ENCODE results near the gene PIK3IP1. TPM values are rescaled to one million over a fixed set of nuclear protein-coding genes. Genes with fewer than 3 reads are reported as not detected.

PIK3IP1 gene
- total and polyA plus RNA-seq, 7 donors = 2.0 to 11.6 (median 7.4) TPM

GRCh38 chr22:31332010-31332409 lies 39.7 kb upstream of the PIK3IP1 start:
- ATAC-seq (no peak), DNase-seq (no peak)
- Histone ChIP-seq H3K27ac (no peak overlapping the region), H3K4me3 (no peak overlapping the region), H3K4me1 (peaks cover 30% of the 10 kb centered on the region), H3K27me3 (ENCODE audit: insufficient read depth in 3 of 3, low read length in 2 of 3) (no peaks in the 10 kb centered on the region), H3K36me3 (ENCODE audit: insufficient read depth in 1 of 2, low read depth in 1 of 2) (peaks cover 2 to 85% of the 10 kb centered on the region in 2 donors), H3K9me3 (no peaks in the 10 kb centered on the region)
- 88% methylated on average over 8 of the region's 8 CpGs for WGBS, 3 donors
- TF ChIP-seq CTCF (IDR thresholded peaks at IDR 0.05) = no peak
- intact Hi-C loops (cut with DNase I) = no loop called here

- Histone ChIP-seq H3K4me1 (peaks cover 25% of the 10 kb centered on the region), H3K4me3 (no peak overlapping the region), H3K27me3 (ENCODE audit: insufficient read depth in 3 of 3, low read length in 2 of 3) (no peaks in the 10 kb centered on the region), H3K9me3 (no peaks in the 10 kb centered on the region), H3K36me3 (ENCODE audit: insufficient read depth in 1 of 2, low read depth in 1 of 2) (peaks cover 2 to 96% of the 10 kb centered on the region in 2 donors), H3K27ac (peak overlapping the region; percentile 70)
- DNase-seq = no peak
- intact Hi-C loops (cut with DNase I) = no loop called here
- peak; percentile 42 to 67 (median 52) for ATAC-seq
- no peak for TF ChIP-seq CTCF (IDR thresholded peaks at IDR 0.05)
- WGBS, 3 donors = 59 to 75% (median 67%) methylated on average over 9 of the region's 9 CpGs
These were observed 37.3 kb upstream of the PIK3IP1 start for GRCh38 chr22:31329453-31330215.

GRCh38 chr22:31329029-31329428 lies 36.7 kb upstream of the PIK3IP1 start:
- Histone ChIP-seq H3K4me3 (no peak overlapping the region), H3K36me3 (ENCODE audit: insufficient read depth in 1 of 2, low read depth in 1 of 2) (peaks cover 0 to 93% of the 10 kb centered on the region in 2 donors), H3K27ac (peak overlapping the region; percentile 70), H3K4me1 (peaks cover 25% of the 10 kb centered on the region), H3K9me3 (no peaks in the 10 kb centered on the region), H3K27me3 (ENCODE audit: insufficient read depth in 3 of 3, low read length in 2 of 3) (no peaks in the 10 kb centered on the region)
- no peak for DNase-seq
- intact Hi-C loops (cut with DNase I) = no loop called here
- WGBS, 3 donors = 74 to 78% (median 74%) methylated on average over 4 of the region's 4 CpGs
- no peak for TF ChIP-seq CTCF (IDR thresholded peaks at IDR 0.05)
- ATAC-seq = peak in 3 of 4 donors; percentile 30 to 81 (median 58)

- Histone ChIP-seq H3K9me3 (no peaks in the 10 kb centered on the region), H3K36me3 (ENCODE audit: insufficient read depth in 1 of 2, low read depth in 1 of 2) (peaks cover 0 to 88% of the 10 kb centered on the region in 2 donors), H3K27me3 (ENCODE audit: insufficient read depth in 3 of 3, low read length in 2 of 3) (no peaks in the 10 kb centered on the region), H3K27ac (peak overlapping the region; percentile 70), H3K4me1 (peaks cover 25% of the 10 kb centered on the region), H3K4me3 (no peak overlapping the region)
- ATAC-seq (no peak), DNase-seq (no peak)
- whole genome bisulfite sequencing, 3 donors = 91 to 95% (median 94%) methylated on average over 13 of the region's 13 CpGs
- TF ChIP-seq CTCF (IDR thresholded peaks at IDR 0.05) = no peak
- intact Hi-C loops (cut with DNase I) = no loop called here
These were observed 36.3 kb upstream of the PIK3IP1 start for GRCh38 chr22:31328544-31328960.

All from psoas muscle (tissue), 8 donors.